HG03196 (cell line): ENCODE results near the gene RGP1.

Experiments used
- ATAC-seq: cut with Tn5 transposase; IDR thresholded peaks from one replicate; pipeline ENCODE4 v1.9.1; 2021; ENCODE audit not compliant: unreplicated experiment

The RGP1 gene

GRCh38 chr9:35718721-35719511, 30.2 kb upstream of the RGP1 start:
- no peak for ATAC-seq

DNA sequence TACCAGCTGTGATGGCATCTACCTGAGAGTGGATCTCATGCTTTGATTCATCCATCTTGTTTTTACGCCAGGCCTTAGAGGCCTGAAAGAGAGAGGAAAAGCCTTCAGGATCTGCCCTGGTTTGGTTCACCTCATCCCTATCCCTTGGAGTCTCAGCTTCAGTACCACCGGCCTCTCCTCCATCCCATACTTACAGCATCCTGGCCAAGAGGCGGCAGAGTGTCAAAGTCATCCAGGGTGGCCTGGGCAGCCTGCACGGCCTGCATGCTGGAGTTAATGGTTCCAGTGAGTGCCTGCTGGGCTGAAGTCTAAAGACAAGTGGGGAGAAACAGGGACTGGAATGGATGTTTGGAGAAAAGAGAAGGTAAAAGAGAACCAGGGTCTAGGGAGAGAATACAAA, 29.5 kb upstream of the RGP1 start:
- no peak for ATAC-seq

DNA sequence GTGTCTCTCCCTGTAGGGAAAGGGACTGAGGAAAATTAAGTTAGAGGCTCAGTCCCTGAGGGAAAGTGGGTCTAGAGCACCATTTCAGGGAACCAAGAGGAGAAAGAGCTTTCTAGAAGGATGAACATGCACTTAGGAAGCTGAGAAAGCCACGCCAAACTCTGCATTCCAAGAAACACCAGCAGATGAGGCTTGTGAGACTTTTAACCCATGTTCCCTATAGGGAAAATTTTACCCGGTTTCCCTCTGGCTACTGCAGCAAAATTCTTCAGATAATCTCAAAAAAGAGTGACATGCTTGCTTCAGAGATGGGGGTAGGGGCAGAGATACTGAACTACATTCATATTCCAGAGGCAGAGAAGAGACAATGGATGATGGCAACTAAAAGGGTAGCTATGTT, 25.7 kb upstream of the RGP1 start:
- no peak for ATAC-seq

DNA sequence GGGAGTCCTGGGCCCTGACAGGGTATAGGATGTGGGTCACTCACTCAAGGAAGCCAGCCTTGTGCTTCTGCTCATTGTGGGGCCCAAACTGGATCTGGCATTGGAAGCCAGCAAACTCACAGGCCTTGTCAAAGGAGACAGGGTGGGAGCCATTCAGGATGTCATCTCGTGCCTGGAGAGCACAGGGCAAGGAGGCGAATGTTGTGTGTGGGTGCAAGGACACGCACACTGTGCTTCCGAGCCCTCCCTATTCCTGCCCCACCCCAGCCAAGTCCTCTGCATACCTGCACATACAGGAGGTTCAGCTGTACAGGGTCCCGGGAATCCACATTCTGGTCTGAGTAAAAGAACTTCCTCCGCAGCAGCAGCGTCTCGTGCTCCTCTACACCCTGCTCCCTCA, 25.2 kb upstream of the RGP1 start:
- no peak for ATAC-seq

DNA sequence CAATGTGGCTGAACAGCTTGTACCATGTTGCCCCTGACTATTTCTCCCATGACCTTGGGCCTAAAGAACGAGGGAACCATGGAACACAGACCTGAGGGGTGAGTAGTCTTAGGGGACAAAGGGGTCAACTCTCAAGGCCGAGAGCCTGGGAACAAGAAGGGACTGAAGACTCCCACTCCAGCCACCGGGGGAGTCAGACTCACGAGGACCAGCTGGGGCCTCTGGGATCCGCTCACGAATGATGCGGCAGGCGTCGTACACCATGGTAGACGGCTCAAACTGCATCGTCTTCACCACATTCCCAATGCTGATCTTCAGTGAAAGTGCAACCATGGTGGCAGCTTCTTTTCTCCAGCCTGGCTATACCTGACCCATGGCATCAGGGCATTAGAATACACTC, 23.7 kb upstream of the RGP1 start:
- ATAC-seq, result no peak

GRCh38 chr9:35726931-35727330, 22.2 kb upstream of the RGP1 start:
- ATAC-seq, result no peak

DNA sequence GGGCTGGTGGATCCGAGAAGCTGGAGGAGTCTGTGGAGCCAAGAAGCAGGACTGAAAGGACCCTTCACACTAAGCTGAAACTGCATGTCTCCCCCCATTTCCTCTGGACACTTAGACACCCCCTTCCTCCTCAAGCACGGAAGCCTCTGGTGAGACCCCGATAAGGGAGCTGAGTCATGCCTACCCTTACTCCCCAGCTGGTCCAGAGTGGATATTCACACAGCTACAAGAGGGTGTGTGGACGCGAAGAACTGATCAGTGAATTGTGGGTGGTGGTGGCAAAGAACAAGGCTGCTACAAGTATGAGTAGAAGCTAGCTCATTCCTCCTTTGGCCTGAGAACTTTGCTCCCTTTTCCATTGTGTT, 21.4 kb upstream of the RGP1 start:
- ATAC-seq, result no peak

GRCh38 chr9:35728041-35728971, 20.8 kb upstream of the RGP1 start:
- ATAC-seq, result no peak

DNA sequence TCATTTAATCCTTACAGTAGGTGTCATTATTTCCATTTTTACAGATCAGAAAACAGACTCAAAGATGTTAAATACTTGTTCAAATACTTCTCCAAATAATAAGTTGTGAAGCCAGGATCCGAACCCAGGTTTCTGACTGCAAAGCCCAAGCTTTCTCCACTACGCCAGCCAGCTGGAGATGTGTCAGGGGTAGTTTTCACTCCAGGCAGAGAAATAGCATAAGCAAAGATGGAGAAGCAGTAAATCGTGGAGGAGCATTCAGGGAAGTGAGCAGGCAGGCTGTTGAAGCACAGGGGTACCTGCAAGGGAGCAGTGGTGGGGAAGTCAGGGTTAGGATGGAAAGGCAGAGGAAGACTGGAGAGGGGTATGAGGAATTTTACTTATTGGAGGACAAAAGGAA, 20.0 kb upstream of the RGP1 start:
- ATAC-seq, result no peak

DNA sequence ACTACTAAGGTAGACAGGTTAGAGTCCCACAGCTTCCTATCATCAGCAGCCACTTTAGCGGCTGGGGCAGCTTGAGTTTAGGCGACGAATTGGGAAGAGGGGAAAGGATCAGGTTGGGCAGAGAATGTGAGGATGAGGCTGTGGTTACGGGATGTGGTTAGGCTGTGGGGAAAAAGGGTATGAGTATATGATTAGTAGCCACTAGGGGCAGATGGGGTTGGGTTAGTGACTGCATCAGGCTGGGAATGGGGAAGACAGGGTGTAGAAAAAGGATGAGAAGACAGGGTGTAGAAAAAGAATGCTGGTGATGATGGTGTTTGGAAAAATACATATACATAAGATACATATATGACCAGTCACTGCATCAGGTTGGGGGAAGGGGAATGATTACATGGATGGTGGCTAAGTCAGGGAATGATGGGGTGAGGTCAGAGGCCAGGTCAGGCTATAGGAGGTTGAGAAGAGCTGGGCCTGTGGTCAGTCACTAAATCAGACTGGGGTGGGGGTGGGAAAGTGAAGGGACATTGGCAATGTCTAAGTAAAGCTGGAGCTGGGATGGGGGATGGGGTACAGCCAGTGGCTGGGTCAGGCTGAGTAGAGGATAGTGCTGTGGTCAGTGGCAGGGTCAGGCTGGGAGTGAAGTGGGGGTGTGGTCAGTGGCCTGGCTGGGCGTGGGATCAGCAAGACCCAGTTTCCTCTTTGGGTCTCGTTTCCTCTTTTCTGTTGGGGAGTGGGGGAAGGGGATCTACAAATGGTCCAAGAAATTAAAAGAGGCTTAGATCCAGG, 19.2 kb upstream of the RGP1 start:
- no peak for ATAC-seq

DNA sequence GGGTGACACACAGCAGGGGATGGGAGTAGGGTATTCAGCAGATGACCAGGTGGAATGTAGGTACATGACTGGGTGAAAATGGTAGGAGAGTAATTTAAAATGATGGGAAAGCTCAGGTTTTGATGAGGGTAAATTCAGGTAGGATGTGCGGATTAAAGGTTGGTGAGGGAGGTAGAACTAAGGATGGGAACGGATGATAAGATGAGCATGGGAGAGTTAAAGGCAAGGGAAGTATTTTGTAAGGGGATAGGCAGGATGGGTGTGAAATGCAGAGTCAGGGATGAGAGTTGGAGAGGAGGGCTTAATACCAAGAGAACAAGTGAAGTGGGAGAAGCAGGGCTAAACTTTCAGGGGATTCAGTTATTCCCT, 18.6 kb upstream of the RGP1 start:
- no peak for ATAC-seq

GRCh38 chr9:35731415-35732184, 17.5 kb upstream of the RGP1 start:
- no peak for ATAC-seq

GRCh38 chr9:35732185-35732799, 16.8 kb upstream of the RGP1 start, which contains the start of the genes CREB3 and TLN1:
Gene CREB3 (plus strand): TSS chr9:35732666. CDS start chr9:35732773, 107 bp downstream.
Gene TLN1 (minus strand): TSS chr9:35732195. CDS start chr9:35725694, 6,501 bp downstream.
- ATAC-seq, result peak; percentile 73

- no peak for ATAC-seq
Observed at GRCh38 chr9:35732800-35733541, 16.1 kb upstream of the RGP1 start.

DNA sequence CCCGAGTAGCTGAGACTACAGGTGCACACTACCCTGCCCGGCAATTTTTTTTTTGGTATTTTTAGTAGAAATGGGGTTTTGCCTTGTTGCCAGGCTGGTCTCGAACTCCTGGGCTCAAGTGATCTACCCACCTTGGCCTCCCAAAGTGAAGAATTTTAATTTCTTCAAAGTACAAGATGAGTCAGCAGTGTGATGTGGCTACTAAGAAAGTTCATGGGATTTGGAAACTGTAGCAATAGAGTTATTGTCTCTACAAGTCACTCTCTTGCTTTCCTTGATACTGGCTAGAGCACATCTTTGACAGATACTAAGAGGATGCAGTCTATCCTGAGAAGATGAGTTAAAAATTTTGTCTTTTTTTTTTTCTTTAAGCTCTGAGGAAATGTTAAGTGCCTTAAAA, 15.0 kb upstream of the RGP1 start:
- no peak for ATAC-seq

DNA sequence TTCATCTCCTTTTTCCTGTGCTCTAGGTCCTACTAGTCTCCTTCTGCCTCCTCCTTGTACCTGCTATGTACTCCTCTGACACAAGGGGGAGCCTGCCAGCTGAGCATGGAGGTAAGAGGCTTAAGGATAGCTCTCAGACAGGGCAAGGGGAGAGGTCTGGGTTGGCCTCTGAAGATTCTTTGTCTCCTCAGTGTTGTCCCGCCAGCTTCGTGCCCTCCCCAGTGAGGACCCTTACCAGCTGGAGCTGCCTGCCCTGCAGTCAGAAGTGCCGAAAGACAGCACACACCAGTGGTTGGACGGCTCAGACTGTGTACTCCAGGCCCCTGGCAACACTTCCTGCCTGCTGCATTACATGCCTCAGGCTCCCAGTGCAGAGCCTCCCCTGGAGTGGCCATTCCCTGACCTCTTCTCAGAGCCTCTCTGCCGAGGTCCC, 12.9 kb upstream of the RGP1 start:
- no peak for ATAC-seq

GRCh38 chr9:35737143-35737542, 11.9 kb upstream of the RGP1 start:
- no peak for ATAC-seq

DNA sequence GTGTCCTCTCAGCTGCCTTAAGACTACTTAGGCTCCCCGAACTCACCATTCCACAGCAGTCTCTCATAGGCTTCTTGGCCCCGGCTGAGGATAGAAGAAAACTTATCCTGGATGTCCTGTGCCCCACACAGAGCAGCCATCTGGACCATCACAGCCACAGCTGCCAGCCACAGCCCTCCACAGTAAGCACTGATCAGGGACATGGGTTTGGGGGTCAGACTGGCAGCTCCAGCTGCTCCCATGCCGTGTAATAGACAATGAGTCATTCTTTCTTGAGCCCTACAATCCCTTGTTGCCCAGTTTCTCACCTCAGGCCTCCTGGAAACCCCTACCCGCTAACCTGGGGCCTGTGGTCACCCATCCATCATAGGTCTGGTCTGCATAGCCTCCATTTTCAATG, 10.9 kb upstream of the RGP1 start:
- no peak for ATAC-seq

DNA sequence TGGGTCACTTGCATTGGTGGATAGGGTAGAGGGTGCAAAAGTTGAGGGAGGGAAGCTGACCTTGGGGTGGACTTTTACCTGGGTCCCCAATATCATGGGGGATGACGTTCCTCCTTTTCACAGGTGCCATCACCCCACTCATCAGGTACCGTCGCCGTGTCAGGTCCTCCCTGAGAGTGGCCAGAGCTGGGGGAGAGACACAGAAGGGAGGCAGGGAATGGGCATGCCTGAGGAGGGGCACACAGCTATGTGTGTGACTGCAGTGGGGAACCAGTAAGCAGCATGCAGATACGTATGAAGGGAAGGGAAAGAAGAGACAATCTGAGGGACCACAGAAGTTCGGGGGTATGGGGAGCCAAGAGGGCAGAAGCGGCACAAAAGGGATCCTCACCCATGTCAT, 10.2 kb upstream of the RGP1 start:
- ATAC-seq, result no peak
